Measurements from ENCODE around the gene IPO9.

The IPO9 gene

GRCh38 chr1:201828820-201829774 is at the start of gene IPO9:
IPO9 (plus strand) TSS chr1:201829157; CDS start chr1:201829210, 53 bp downstream.
- DNase-seq, result peak; percentile 92

- no peak for DNase-seq
Measured at GRCh38 chr1:201779351-201779880, 49.5 kb upstream of the IPO9 start.

DNA sequence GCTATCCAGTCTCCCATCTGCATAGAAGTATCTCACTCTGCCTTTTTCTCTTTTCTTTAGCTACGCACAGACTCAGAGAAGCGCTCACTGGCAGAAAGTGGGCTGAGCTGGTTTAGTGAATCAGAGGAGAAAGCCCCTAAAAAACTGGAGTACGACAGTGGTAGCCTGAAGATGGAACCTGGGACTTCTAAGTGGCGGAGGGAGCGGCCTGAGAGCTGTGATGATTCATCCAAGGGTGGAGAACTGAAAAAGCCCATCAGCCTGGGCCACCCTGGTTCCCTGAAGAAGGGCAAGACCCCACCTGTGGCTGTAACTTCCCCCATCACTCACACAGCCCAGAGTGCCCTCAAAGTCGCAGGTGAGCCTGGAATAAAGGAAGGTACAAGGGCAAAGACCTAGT is 48.0 kb upstream of the IPO9 start:
- no peak for DNase-seq

DNA sequence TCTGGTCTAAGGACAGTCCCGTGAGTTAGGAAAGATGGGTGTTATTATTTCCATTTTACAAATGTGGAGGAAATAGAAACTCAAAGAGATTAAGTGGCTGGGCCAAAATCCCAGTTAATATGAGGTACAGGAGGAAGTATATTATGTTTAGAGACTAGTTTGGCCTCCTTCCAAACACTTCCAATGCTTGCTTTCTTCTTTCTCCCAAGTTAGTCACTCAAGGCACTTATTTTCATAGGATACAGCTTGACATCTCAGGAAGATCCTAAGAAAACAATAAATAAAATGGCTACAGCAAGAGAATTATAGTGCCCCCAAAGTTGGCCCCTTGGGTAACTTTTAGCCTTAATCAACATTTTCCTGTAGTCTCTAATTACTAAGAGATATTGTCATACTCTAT is 47.5 kb upstream of the IPO9 start:
- peak; percentile 64 for DNase-seq

GRCh38 chr1:201782353-201782752 is 46.6 kb upstream of the IPO9 start:
- DNase-seq, result no peak

GRCh38 chr1:201783058-201783457 is 45.9 kb upstream of the IPO9 start:
- DNase-seq, result no peak

GRCh38 chr1:201783572-201783971 is 45.4 kb upstream of the IPO9 start:
- DNase-seq, result no peak

DNA sequence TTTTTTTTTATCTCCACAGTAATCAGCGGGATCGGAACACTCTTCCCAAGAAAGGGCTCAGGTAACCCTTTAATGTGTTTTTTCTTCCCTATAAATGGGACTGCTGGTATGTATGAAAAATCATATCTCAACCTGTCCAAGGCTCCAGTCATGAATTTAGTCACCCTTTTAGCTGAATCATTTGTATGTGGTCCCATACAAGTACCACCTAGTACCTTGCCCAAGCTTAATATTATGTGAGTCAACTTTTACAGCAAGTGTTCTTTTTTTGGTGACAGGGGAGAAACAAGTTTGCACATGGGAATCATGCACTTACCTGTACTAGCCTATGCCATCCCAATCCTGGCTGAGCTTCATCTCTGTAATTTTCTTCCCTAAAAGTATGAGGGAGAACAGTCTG is 43.7 kb upstream of the IPO9 start:
- no peak for DNase-seq

DNA sequence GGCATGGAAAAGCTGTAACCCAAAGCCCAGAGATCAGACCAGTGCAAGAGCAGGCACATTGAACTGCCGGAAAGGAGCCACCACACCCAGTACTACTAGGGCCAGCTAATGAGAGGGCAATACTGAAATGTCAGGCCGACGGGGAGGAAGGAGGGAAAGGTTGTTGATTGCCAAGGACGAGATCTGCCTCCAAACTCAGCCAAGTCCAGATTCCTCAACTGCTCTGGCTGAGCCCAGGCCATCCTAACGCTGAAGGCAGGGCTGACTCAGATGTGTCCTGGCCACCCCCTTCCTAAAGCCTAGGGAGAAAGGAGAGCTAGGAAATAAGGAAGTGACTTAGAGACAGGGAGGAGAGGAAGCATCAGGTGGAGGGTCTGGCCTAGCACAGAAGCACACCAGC is 42.1 kb upstream of the IPO9 start:
- no peak for DNase-seq

GRCh38 chr1:201788296-201788695 is 40.7 kb upstream of the IPO9 start:
- no peak for DNase-seq

GRCh38 chr1:201789245-201789644 is 39.7 kb upstream of the IPO9 start:
- DNase-seq, result no peak

- peak; percentile 71 for DNase-seq
Measured at GRCh38 chr1:201790261-201790660, 38.7 kb upstream of the IPO9 start.

DNA sequence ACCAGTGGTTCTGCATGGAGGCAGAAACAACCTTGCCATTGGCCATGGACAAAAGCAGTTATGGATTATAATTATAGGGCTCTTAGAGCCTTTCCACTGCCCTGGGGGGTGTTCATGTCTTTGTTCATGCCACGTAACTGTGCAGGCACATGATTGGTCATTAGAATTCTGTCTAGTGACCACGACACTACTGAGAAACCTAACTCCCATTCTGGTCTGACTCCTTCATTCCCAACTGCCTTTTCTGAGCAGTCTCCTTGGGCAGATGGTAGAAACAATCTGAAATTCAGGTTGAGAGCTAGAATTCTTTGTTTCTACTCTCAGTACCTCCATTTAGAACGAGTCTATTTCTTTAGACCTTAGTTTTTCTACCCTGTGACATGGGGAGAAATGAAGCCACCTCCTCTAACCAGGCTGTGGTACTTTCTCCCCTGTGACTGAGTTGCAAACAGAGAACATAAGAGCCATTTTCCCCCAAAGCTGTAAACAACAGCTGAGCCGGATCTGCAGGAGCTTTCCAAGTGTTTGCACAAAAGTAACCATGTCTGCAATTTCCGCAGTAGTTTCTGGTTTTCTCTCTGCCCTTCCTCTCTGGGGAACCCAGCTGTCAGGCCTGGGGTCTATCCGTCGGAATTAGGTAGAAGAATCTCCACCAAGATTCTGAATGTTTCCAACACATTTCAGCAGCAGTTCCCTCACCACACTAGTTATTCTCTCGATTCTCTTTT is 37.7 kb upstream of the IPO9 start:
- DNase-seq, result no peak

GRCh38 chr1:201791779-201792173 is 37.2 kb upstream of the IPO9 start:
- DNase-seq, result peak; percentile 96

DNA sequence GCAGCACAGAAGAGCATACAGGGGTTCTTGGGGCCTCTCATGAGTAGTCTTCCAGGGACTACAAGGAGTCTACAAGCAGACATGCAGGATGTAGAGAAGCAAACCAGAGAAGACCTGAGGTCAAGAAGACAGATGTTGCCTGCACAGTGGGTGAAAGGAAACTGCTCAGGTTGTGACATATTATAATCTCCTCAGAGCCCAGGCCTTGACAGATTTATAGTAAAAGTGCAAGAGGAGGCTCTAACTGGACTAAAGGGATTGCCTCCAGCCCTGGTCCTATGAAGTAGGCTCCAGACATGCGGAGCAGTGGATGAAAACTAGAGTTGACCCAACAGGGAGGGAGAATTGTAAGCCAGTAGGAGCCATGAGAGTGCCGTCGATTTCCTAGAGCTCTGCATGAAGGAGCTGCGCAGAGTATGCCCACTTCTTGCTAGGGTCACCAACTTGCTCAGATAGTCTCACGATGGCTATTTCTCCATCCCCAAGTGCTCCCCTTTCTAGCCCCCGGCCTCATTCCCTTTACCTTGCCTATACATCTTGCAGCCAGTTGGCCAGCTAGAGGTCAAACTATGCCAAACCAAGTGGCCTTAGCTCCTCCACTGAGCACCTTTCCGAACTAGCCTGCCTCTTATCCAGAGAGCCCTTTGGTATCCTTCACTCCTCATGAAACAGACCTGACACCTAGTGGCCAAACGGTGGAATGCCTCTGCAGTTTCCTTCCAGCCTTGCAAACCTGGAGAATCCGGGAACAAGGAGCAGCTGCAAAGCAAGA is 36.2 kb upstream of the IPO9 start:
- DNase-seq, result peak; percentile 82

DNA sequence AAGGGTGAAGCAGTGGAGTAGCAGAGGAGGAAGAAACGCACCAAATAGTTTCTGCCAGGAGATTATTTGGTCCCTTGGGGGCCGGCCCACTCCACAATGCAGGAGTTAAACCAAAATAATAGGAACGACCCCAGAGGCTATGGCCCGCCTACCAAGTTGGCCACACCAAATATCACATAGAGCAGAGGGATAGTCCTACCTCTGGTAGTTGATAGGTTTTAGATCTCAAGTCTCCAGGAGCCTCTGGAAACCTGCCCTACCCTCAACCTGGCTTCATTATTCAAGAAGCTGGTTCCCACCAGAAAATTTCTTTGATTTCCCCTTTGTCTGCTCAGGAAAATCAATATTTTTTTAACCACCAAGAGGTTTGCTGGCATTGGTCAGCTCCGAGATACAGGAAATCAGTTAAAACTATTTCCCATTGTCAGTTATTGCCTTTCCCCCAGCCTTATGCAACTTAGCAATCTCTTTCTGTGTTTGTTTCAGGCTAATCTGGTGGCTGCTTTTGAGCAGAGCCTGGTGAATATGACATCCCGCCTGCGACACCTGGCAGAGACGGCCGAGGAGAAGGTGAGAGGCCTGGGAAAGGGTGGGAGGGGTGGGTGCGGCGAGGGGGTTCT is 35.5 kb upstream of the IPO9 start:
- DNase-seq, result no peak

GRCh38 chr1:201795066-201795465 is 33.9 kb upstream of the IPO9 start:
- peak; percentile 46 for DNase-seq

DNA sequence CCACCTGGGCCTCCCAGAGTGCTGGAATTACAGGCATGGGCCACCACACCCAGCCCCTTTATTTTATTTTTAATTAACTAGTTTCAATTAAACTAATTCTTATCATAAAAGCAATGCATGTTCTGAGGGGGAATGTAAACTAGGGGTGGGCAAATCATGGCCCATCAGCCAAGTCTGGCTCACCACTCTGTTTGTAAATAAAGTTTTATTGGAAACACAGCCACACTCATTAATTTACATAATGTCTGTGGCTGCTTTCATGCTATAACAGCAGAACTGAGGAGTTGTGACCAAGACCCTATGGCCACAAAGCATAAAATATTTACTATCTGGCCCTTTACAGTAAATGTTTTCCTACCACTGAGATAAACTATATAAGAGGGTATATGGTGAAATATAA is 28.7 kb upstream of the IPO9 start:
- no peak for DNase-seq

GRCh38 chr1:201806801-201807200 is 22.2 kb upstream of the IPO9 start:
- no peak for DNase-seq

GRCh38 chr1:201807958-201808632 is 20.9 kb upstream of the IPO9 start:
- no peak for DNase-seq

GRCh38 chr1:201808633-201808990 is 20.3 kb upstream of the IPO9 start:
- no peak for DNase-seq

GRCh38 chr1:201809876-201810275 is 19.1 kb upstream of the IPO9 start:
- no peak for DNase-seq
